Ureter (tissue), 1 donor: ENCODE data around the gene DHCR24. TPM values are rescaled to one million over a fixed set of nuclear protein-coding genes. Genes with fewer than 3 reads are reported as not detected.

ENCODE experiments used
- DNase-seq: peaks from one replicate; pipeline ENCODE4 v3.0.0-alpha.2; 2020; ENCODE audit warnings: low spot score
- total RNA-seq: library from RNA; stranded (reverse); gene quantifications from one replicate; pipeline ENCODE4 v1.2.4, GENCODE V29; 2023
- donor health status: DM: yes; HTN: yes; CAD: no.

Gene DHCR24
- total RNA-seq, 1 donor from 2014 or later = 190 TPM

DNA sequence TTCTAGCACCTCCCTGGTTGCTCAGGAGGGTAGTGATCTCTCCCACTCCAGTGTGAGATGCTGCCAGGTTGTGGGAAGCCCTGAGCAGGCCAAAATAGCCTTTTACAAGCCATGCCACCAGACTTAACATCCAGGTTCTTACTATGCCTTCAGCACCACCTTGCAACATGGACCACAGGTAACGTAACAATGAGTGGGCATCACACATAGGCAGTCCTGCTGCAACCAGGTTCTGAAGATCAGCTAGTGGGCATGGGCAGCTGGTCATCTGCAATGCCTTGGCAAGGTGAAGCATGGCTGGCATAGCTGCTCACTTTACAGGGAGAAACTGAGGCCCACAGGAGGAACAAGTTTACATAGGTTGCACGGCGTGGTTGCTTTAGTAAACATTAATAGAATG lies 40.7 kb downstream of the DHCR24 start:
- DNase-seq = peak; percentile 17

- peak; percentile 26 for DNase-seq
These were observed 41.2 kb downstream of the DHCR24 start for GRCh38 chr1:54845772-54846171.

DNA sequence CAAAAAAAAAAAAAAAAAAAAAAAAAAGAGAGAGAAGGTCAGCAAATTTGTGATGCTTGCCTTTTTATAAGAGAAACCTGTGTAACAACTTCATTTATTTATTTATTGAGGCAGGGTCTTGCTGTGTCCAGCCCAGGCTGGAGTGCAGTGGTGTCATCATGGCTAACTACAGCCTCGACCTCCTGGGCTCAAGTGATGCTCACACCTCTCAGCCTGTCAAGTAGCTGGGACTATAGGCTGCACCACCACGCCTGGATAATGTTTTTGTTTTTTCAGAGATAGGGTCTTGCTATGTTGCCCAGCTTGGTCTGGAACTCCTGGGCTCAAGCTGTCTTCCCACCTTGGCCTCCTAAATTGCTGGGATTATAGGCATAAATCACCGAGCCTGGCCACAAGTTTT lies 42.4 kb downstream of the DHCR24 start:
- DNase-seq = peak; percentile 10

DNA sequence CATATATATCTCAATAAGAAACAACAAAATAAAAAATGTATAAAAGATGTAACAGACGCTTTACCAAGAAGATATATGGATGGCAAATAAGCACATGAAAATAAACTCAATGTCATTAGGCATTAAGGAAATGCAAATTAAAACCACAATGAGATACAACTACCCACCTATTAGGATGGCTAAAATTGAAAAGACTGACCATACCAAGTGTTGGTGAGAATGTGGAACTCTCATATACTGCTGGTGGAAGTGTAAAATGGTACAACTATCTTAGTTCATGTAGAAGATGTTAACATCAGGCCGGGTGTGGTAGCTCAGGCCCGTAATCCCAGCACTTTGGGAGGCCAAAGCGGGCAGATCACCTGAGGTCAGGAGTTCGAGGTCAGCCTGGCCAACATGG lies 43.5 kb downstream of the DHCR24 start:
- peak; percentile 9 for DNase-seq

GRCh38 chr1:54842963-54843362 lies 44.0 kb downstream of the DHCR24 start:
- peak; percentile 26 for DNase-seq

DNA sequence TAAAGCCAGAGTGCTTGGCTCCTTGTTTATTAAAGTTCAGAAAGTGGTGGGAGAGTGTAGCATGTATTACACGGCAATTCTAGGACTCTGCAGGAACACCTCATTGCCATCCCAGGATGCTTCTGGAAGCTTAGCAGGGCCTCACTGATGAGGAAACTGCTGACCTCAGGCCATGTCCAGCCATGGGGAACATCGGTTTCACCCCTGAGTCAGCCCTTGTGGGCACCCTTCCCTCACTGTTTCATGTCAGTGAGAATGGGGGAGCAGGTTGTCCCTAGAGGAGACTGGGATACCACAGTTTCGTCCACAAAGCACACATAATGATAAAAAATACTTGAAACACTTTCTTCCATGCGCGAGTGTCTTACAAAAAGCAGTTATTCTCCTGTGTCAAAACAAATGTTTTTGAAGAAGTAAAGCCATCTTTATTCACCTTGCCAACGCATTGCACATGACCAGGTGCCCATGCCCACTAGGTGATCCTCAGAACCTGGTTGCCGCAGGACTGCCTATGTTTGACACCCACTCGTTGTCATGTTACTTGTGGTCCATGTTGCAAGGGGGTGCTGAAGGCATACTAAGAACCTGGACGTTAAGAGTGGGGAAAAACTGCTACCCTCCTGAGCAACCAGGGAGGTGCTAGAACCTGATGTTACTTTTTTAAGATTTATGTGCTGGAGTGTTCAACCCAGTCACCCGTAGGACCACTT lies 44.6 kb downstream of the DHCR24 start:
- peak; percentile 19 for DNase-seq

DNA sequence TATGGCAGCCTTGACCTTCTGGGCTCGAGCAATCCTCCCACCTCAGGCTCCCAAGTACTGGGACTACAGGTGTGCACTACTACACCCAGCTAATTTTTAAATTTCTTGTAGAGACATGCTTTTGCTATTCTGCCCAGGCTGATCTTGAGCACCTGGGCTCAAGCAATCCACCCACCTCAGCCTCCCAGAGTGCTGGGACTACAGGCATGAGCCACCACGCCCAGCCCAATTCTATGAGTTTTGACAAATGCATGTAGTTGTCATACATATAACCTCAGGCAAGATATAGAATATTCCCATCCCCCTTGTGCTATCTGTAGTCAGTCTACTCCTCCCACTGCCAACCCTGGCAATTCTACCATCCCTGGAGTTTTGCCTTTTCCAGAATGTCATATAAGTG lies 47.2 kb downstream of the DHCR24 start:
- DNase-seq = no peak

- DNase-seq = peak; percentile 18
These were observed 48.3 kb downstream of the DHCR24 start for GRCh38 chr1:54838565-54839180.

DNA sequence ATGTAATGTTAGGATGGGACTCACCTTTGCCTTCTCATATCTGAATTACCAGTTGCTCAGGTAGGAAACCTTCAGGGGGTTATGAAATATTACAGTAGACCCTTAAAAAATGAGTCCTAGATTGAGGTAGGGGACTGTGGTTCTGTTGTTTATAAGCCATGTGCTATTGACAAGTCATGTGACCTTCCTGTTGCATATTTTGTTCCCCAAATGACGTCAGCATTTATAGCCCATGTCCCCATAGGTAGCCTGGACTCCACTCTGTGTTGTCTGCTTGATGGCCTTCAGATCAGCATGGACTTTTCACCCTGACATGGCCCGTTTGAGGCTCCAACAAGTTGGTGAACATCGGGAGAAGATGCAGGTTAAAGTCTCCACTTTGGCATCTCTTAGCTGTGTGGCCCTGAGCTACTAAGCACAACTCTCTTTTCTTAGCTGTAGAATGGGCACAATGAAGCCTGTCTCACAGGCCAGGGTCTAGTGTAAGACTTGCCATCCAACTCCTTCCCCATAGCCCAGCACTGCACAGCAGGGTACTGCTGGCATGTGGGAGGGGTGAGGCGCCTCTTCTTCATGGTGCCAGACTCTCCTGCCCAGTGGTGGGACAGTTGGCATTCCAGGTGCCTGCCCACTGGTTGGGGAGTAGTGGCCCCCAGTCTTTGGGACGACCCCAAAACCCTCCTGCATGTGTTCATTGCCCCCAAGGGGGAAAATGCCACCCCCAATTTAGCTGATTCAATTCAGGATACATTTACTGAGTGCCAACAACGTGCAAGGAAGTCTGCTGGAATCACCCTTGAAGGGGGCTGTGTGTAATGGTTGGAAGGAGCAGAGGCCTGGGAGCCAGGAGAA lies 49.8 kb downstream of the DHCR24 start:
- DNase-seq = peak; percentile 14

DNA sequence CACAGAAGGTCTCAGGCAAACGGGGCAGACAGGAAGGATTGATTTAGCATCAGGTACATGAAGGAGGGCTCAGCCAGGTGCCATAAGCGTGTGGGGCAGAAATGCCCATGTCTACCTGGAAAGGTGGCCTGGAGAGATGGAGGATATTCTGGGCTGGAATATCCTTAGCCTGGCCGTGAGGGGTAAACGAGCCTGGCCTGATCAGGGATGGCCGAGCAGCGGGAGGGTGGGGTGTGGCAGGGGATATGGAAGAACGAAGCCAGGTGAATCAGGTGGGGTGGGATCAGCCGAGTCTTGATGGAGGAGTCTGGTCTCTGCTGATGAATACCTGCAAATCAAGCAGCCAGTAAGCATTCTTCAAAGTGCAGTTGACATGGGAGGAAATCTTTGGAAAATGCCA lies 50.4 kb downstream of the DHCR24 start:
- peak; percentile 36 for DNase-seq

DNA sequence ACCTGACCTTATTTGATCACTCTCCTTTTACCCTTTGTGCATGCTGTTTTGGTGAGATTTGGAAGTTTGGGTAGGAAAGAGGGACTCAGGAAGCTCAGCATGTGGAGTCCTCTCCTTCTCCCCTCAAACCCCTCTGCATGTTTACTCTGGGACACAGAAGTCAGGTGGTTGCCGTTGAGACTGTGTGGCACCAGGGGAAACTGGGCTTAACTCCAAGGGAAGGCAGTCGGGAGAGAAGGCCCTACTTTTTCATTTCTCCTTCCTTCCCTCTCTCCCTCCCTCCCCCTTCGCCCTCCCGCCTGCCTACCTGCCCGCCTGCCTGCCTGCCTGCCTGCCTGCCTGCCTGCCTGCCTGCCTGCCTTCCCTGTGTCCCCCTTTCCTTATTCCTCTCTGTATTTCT lies 51.0 kb downstream of the DHCR24 start:
- peak; percentile 40 for DNase-seq

GRCh38 chr1:54835131-54835898 lies 51.7 kb downstream of the DHCR24 start:
- peak; percentile 12 for DNase-seq

DNA sequence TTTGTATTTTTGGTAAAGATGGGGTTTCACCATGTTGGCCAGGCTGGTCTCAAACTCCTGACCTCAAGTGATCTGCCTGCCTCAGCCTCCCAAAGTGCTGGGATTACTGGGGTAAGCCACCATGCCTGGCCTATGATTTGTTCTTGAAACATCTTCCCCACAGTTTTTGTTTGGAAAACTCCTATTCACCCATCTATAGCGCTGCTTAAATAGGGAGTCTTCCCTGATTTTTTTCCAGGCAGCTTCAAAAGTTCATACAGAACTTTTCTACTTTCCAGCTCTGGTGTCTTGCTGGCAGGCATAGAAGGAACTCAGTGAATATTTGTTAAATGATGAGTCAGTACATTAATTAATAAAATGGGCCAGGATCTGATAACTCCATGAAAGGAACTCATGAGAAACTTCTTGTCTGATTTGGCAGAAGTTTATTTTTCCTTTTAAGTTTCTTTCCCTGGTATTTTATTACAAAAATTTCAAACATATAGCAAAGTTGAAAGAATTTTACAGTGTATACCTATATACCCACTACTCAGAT lies 52.9 kb downstream of the DHCR24 start:
- DNase-seq = peak; percentile 14

GRCh38 chr1:54833121-54833520 lies 53.9 kb downstream of the DHCR24 start:
- DNase-seq = peak; percentile 15

GRCh38 chr1:54826226-54826816 lies 60.7 kb downstream of the DHCR24 start:
- peak; percentile 28 for DNase-seq

DNA sequence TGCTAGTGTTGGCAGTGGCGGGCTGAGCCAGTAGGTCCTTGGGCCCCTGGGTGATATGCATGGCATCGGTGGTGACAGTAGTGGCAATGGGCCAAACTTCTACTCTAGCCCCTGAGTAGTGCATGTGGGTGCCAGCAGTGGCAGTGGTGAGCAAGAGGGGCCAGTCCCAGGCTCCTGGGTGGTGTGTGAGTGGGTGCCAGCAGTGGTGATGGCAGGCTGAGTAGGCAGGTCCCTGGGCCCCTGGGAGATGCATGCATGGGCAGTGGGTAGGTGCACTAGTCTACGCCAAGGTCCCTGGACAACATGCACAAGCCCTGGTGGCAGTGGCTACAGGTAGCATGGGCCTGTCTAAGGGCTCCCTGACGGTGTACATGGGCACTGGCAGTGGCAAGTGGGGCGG lies 61.3 kb downstream of the DHCR24 start:
- DNase-seq = peak; percentile 15

DNA sequence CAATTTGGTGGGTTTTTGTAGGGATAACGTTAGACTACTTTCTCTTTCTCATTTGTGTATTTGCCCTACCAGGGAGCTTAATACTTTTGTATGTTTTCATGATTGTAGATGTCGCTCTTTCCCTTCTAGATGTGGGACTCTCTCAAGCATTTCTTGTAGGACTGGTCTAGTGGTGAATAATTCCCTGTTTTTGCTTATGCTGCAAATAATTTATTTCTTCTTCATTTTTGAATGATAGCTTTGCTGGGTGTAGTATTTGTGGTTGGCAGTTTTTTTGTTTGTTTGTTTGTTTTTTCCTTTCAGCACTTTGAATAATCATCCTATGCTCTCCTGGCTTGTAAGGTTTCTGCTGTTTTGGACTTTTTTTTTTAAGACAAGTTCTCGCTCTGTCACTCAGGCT lies 63.3 kb downstream of the DHCR24 start:
- DNase-seq = no peak

GRCh38 chr1:54819733-54820132 lies 67.3 kb downstream of the DHCR24 start:
- DNase-seq = no peak

GRCh38 chr1:54819195-54819536 lies 67.8 kb downstream of the DHCR24 start:
- peak; percentile 43 for DNase-seq

DNA sequence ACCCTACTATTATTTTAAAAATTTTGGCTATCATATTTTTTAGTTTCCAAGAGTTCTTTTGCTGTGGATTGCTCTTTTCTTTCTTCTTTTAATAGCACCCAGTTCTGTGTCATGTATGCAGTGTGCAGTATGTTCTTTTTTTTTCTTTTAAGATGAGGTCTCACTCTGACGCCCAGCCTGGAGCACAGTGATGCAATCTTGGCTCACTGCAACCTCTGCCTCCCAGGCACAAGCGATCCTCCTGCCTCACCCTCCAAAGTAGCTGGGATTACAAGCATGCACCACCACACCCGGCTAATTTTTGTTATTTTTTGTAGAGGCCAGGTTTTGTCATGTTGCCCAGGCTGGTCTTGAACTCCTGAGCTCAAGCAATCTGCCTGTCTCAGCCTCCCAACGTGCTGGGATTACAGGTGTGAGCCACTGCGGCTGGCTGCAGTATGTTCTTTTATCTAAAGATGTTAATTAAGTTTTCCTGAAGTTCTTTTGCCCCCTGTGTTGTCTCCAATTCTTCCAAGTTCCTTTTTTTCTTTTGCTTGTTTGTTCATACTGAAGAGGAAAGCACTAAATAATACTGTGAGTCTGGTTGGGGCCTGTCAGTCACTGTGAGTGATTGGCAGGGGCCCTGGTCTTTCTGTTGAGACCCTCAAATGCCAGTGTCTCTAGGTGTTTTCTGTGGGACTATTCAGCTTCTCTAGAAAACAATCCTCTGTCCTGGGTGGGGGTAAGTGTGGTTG lies 68.4 kb downstream of the DHCR24 start:
- DNase-seq = peak; percentile 18

DNA sequence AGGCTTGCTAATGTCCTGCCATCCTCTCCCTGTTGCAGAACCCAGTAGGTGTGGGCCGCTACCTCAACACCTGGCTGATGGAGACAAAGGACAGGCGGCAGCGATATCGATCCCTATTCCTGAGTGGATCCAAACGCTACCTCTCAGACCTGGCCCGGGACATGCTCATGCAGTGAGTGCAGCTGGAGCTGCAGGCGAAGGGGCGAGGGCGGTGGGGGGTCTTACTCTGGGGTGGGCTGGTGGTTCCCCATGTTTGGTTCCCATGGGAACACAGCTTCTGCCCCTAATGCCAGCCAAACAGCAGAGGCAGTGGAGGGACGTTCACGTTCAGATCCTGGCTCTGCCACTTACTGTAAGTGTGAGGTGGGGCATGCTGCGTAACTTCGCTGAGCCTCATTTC lies 70.0 kb downstream of the DHCR24 start:
- DNase-seq = peak; percentile 31
